ENCODE measurements around the gene CACNG7. TPM values are rescaled to one million over a fixed set of nuclear protein-coding genes. Genes with fewer than 3 reads are reported as not detected.

CACNG7 gene
- total and polyA plus RNA-seq, 4 donors, result not detected

DNA sequence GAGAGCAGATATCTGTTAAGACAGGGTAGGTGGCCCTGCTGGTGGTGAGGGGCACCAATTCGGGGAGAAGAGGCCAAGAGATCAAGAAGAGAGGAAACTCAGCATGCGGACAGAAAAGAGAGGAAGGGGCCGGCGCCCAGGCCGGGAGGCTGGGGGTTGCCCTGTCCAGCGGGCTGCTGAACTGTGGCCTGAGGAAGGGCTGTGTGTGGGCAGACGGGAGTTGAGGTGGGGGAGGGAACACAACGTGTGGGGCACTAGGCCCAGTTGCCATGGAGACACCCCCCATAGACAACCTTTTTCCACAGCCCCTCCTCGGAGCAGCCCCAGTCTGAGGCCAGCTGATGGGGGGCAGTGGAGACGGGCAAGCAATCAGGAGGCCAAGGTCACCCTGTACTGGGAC, 51.1 kb downstream of the CACNG7 start:
- TF ChIP-seq CTCF (IDR thresholded peaks at IDR 0.05; ENCODE audit: control extremely low read depth, extremely low read depth), result no peak
- DNase-seq (no peak), ATAC-seq (ENCODE audit: insufficient read depth, low FRiP score) (no peak)
- Histone ChIP-seq H3K9me3 (ENCODE audit: control insufficient read depth in 4 of 4, insufficient read depth in 3 of 4, low read length in 3 of 4) (peaks cover 0 to 7% (median 0%) of the 10 kb centered on the region in 4 donors), H3K27me3 (ENCODE audit: control insufficient read depth in 3 of 3, insufficient read depth in 3 of 3, low read length in 2 of 3) (peaks cover 8 to 65% (median 58%) of the 10 kb centered on the region in 3 donors), H3K27ac (ENCODE audit: low read depth in 1 of 2, low read length in 1 of 2) (no peak overlapping the region), H3K9ac (ENCODE audit: insufficient read depth in 1 of 2, low read length in 2 of 2) (no peak overlapping the region), H3K4me1 (ENCODE audit: control insufficient read depth in 5 of 5, insufficient read depth in 5 of 5, low read length in 5 of 5) (peaks cover 0 to 4% (median 0%) of the 10 kb centered on the region in 5 donors), H3K4me3 (no peak overlapping the region), H3K36me3 (ENCODE audit: control insufficient read depth in 4 of 4, insufficient read depth in 4 of 4, low read length in 4 of 4) (no peaks in the 10 kb centered on the region)
- WGBS, 2 donors, result 5 to 8% methylated on average over 10 of the region's 10 CpGs

GRCh38 chr19:53960886-53961285, 51.8 kb downstream of the CACNG7 start:
- Histone ChIP-seq H3K9me3 (ENCODE audit: control insufficient read depth in 4 of 4, insufficient read depth in 3 of 4, low read length in 3 of 4) (peaks cover 0 to 7% (median 0%) of the 10 kb centered on the region in 4 donors), H3K4me1 (ENCODE audit: control insufficient read depth in 5 of 5, insufficient read depth in 5 of 5, low read length in 5 of 5) (peaks cover 0 to 4% (median 0%) of the 10 kb centered on the region in 5 donors), H3K36me3 (ENCODE audit: control insufficient read depth in 4 of 4, insufficient read depth in 4 of 4, low read length in 4 of 4) (no peaks in the 10 kb centered on the region), H3K27me3 (ENCODE audit: control insufficient read depth in 3 of 3, insufficient read depth in 3 of 3, low read length in 2 of 3) (peaks cover 8 to 67% (median 53%) of the 10 kb centered on the region in 3 donors), H3K9ac (ENCODE audit: insufficient read depth in 1 of 2, low read length in 2 of 2) (no peak overlapping the region), H3K4me3 (no peak overlapping the region), H3K27ac (ENCODE audit: low read depth in 1 of 2, low read length in 1 of 2) (no peak overlapping the region)
- WGBS, 2 donors, result 4 to 5% methylated on average over 8 of the region's 8 CpGs
- ATAC-seq (ENCODE audit: insufficient read depth, low FRiP score), result no peak
- TF ChIP-seq CTCF (IDR thresholded peaks at IDR 0.05; ENCODE audit: control extremely low read depth, extremely low read depth), result no peak
- DNase-seq, result no peak

- Histone ChIP-seq H3K27ac (ENCODE audit: low read depth in 1 of 2, low read length in 1 of 2) (no peak overlapping the region), H3K9ac (ENCODE audit: insufficient read depth in 1 of 2, low read length in 2 of 2) (no peak overlapping the region), H3K36me3 (ENCODE audit: control insufficient read depth in 4 of 4, insufficient read depth in 4 of 4, low read length in 4 of 4) (no peaks in the 10 kb centered on the region), H3K4me3 (no peak overlapping the region), H3K27me3 (ENCODE audit: control insufficient read depth in 3 of 3, insufficient read depth in 3 of 3, low read length in 2 of 3) (peaks cover 8 to 71% (median 53%) of the 10 kb centered on the region in 3 donors), H3K9me3 (ENCODE audit: control insufficient read depth in 4 of 4, insufficient read depth in 3 of 4, low read length in 3 of 4) (peaks cover 0 to 8% (median 0%) of the 10 kb centered on the region in 4 donors), H3K4me1 (ENCODE audit: control insufficient read depth in 5 of 5, insufficient read depth in 5 of 5, low read length in 5 of 5) (peaks cover 0 to 4% (median 0%) of the 10 kb centered on the region in 5 donors)
- ATAC-seq (ENCODE audit: insufficient read depth, low FRiP score) (no peak), DNase-seq (no peak)
- TF ChIP-seq CTCF (IDR thresholded peaks at IDR 0.05; ENCODE audit: control extremely low read depth, extremely low read depth), result no peak
- WGBS, 2 donors, result 4% methylated on average over 32 of the region's 32 CpGs
Observed at GRCh38 chr19:53961523-53962356, 52.7 kb downstream of the CACNG7 start.

All from lung (tissue), 12 donors.